HG02884 (cell line): ENCODE measurements around the gene SCAF4.
"Not testable (repeated sequence)": the region's sequence is repeated elsewhere in the genome, so short reads cannot be mapped to it uniquely, and the experiment has no call there.

Experiments
- ATAC-seq: cut with Tn5 transposase; IDR thresholded peaks from one replicate; pipeline ENCODE4 v1.9.1; 2021; ENCODE audit warnings: mild to moderate bottlenecking, moderate library complexity; ENCODE audit not compliant: unreplicated experiment

SCAF4 gene

GRCh38 chr21:31651491-31651890 lies 80.4 kb downstream of the SCAF4 start:
- ATAC-seq: not testable (repeated sequence)

- ATAC-seq: no peak
These were observed 81.0 kb downstream of the SCAF4 start for GRCh38 chr21:31650930-31651329.

GRCh38 chr21:31647650-31648049 lies 84.3 kb downstream of the SCAF4 start:
- ATAC-seq: peak; percentile 81

GRCh38 chr21:31644643-31645042 lies 87.3 kb downstream of the SCAF4 start:
- ATAC-seq: no peak

- ATAC-seq: no peak
These were observed 90.4 kb downstream of the SCAF4 start for GRCh38 chr21:31641416-31641922.

- ATAC-seq: no peak
These were observed 95.0 kb downstream of the SCAF4 start for GRCh38 chr21:31636874-31637273.

- ATAC-seq: no peak
These were observed 96.9 kb downstream of the SCAF4 start for GRCh38 chr21:31634993-31635392.

- ATAC-seq: not testable (repeated sequence)
These were observed 100.0 kb downstream of the SCAF4 start for GRCh38 chr21:31631881-31632280.

GRCh38 chr21:31629972-31630711 lies 101.8 kb downstream of the SCAF4 start:
- ATAC-seq: no peak

- ATAC-seq: no peak
These were observed 106.9 kb downstream of the SCAF4 start for GRCh38 chr21:31624961-31625491.

- ATAC-seq: no peak
These were observed 107.7 kb downstream of the SCAF4 start for GRCh38 chr21:31624181-31624580.

- no peak for ATAC-seq
These were observed 108.3 kb downstream of the SCAF4 start for GRCh38 chr21:31623664-31624063.

GRCh38 chr21:31622397-31622796 lies 109.5 kb downstream of the SCAF4 start:
- ATAC-seq: no peak
